Neural cell (in vitro differentiated cells): ENCODE measurements around the gene RAD51AP2. TPM values are rescaled to one million over a fixed set of nuclear protein-coding genes. Genes with fewer than 3 reads are reported as not detected.

Experiments
- H2AFZ ChIP-seq: fragments of 200-600, 300-800 bp; sonication (generic), shearing (Covaris generic); 2 replicates; pipeline ENCODE4 v1.6.0; 2014; ENCODE audit warnings: low read depth, mild to moderate bottlenecking, antibody characterized with exemption, low read length, moderate library complexity
- H3F3A ChIP-seq: fragments of 200-600 bp; shearing (Covaris generic); 2 replicates; pipeline ENCODE4 v1.6.1; 2016; ENCODE audit warnings: mild to moderate bottlenecking, moderate library complexity, mixed read lengths, antibody characterized with exemption, low read length; ENCODE audit not compliant: insufficient read depth, poor library complexity, severe bottlenecking
- H3K27ac ChIP-seq: fragments of 200-600, 300-800 bp; sonication (generic), shearing (Covaris generic); 2 replicates; pipeline ENCODE4 v1.5.1; 2014; ENCODE audit warnings: mild to moderate bottlenecking, low read length, moderate library complexity
- H3K27me3 ChIP-seq: fragments of 300-800, 200-600 bp; sonication (generic), shearing (Covaris generic); 2 replicates; pipeline ENCODE4 v1.6.0; 2014; ENCODE audit warnings: mild to moderate bottlenecking, low read depth, low read length, moderate library complexity; ENCODE audit not compliant: insufficient read depth
- H3K36me3 ChIP-seq: fragments of 300-800, 200-600 bp; sonication (generic), shearing (Covaris generic); 2 replicates; pipeline ENCODE4 v1.5.1; 2014; ENCODE audit warnings: mild to moderate bottlenecking, antibody characterized with exemption, low read length, moderate library complexity; ENCODE audit not compliant: insufficient read depth
- H3K4me2 ChIP-seq: fragments of 300-800, 200-600 bp; sonication (generic), shearing (Covaris generic); 2 replicates; pipeline ENCODE4 v1.6.0; 2014; ENCODE audit warnings: mild to moderate bottlenecking, low read length
- H3K4me3 ChIP-seq: fragments of 300-800, 200-600 bp; sonication (generic), shearing (Covaris generic); 2 replicates; pipeline ENCODE4 v1.5.1; 2014; ENCODE audit warnings: mild to moderate bottlenecking, low read length, moderate library complexity
- H3K79me2 ChIP-seq: fragments of 200-600 bp; shearing (Covaris generic); replicated peaks from 2 replicates; pipeline ENCODE4 v1.6.0; 2014; ENCODE audit warnings: mild to moderate bottlenecking, low read length, moderate library complexity; ENCODE audit not compliant: insufficient read depth
- H3K9ac ChIP-seq: fragments of 300-800, 200-600 bp; sonication (generic), shearing (Covaris generic); 2 replicates; pipeline ENCODE4 v1.6.1; 2016; ENCODE audit warnings: mild to moderate bottlenecking, low read length, mixed read lengths
- H3K9me2 ChIP-seq: fragments of 200-600 bp; shearing (Covaris generic); 2 replicates; pipeline ENCODE4 v1.6.1; 2016; ENCODE audit warnings: mild to moderate bottlenecking, low read length, mixed read lengths; ENCODE audit not compliant: insufficient read depth
- H3K9me3 ChIP-seq: fragments of 200-600, 300-800 bp; sonication (generic), shearing (Covaris generic); 2 replicates; pipeline ENCODE4 v1.6.1; 2016; ENCODE audit warnings: mild to moderate bottlenecking, mixed run types, low read length, moderate library complexity, mixed read lengths
- H4K20me1 ChIP-seq: fragments of 200-600 bp; shearing (Covaris generic); 2 replicates; pipeline ENCODE4 v1.6.1; 2016; ENCODE audit warnings: mild to moderate bottlenecking, mixed run types; ENCODE audit not compliant: insufficient read depth
- EP300 ChIP-seq: fragments of 450-650 bp; conservative IDR thresholded peaks from 2 replicates; pipeline ENCODE4 v1.6.1; 2014; ENCODE audit warnings: antibody characterized with exemption, mild to moderate bottlenecking, moderate library complexity; ENCODE audit not compliant: poor library complexity, severe bottlenecking
- EZH2 ChIP-seq: fragments of 200-600, 300-800 bp; shearing (Covaris generic), sonication (generic); IDR thresholded peaks from 2 replicates; pipeline ENCODE4 v1.6.1; 2014; ENCODE audit warnings: antibody characterized with exemption, low read length, borderline replicate concordance, mild to moderate bottlenecking; ENCODE audit not compliant: insufficient read depth, poor library complexity, severe bottlenecking
- MXI1 ChIP-seq: fragments of 450-650 bp; conservative IDR thresholded peaks from 2 replicates; pipeline ENCODE4 v1.6.1; 2014; ENCODE audit warnings: antibody characterized with exemption, mild to moderate bottlenecking; ENCODE audit not compliant: poor library complexity, severe bottlenecking
- POLR2AphosphoS5 ChIP-seq: IDR thresholded peaks from 2 replicates; pipeline ENCODE4 v1.6.1; 2012
- RAD21 ChIP-seq: fragments of 450-650 bp; conservative IDR thresholded peaks from 2 replicates; pipeline ENCODE4 v1.6.1; 2014; ENCODE audit warnings: antibody characterized with exemption, mild to moderate bottlenecking, moderate library complexity
- REST ChIP-seq: IDR thresholded peaks from 2 replicates; pipeline ENCODE4 v1.6.1; 2012; ENCODE audit warnings: borderline replicate concordance
- SMC3 ChIP-seq: fragments of 450-650 bp; conservative IDR thresholded peaks from 2 replicates; pipeline ENCODE4 v1.6.1; 2014; ENCODE audit warnings: antibody characterized with exemption, mild to moderate bottlenecking, moderate library complexity; ENCODE audit not compliant: poor library complexity
- TAF1 ChIP-seq: IDR thresholded peaks from 2 replicates; pipeline ENCODE4 v1.6.1; 2012; ENCODE audit warnings: low read depth
- polyA plus RNA-seq: library from polyadenylated mRNA; depleted of rRNA; stranded (reverse); fragments of >200 nt; gene quantifications from 2 replicates; pipeline ENCODE4 v1.2.3, GENCODE V29; 2014
- TF ChIP-seq, protein P1 (sequence below): fragments of 450-650 bp; IDR thresholded peaks from 2 replicates; pipeline ENCODE4 v1.5.1; 2014; ENCODE audit warnings: antibody characterized with exemption, mild to moderate bottlenecking, moderate library complexity; ENCODE audit not compliant: poor library complexity, severe bottlenecking

The RAD51AP2 gene
- polyA plus RNA-seq, 1 donor from 2014 or later, result 0.54 TPM

DNA sequence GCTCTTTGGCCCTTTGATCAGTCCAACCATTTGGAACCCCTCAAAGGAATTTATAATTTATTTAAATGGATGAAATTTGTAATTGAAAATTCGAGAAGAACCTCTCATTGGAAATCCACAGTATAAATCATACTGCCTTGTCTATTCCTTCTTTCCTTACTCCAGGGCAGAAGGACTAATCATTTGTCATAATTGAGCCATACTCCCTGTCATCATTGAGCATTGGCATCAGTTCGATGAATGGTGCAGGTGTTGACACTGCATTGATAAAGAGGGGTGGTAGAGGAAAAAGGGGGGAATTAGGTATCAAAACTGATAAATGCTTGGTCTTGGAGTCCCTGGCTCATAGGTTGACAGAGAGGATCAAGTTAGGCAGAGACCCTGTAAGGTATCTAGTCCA lies 24.2 kb upstream of the RAD51AP2 start:
- Histone ChIP-seq H3K4me2 (peak overlapping the region; percentile 82), H3F3A (peaks cover 17% of the 10 kb centered on the region), H4K20me1 (no peaks in the 10 kb centered on the region), H3K9ac (peak overlapping the region; percentile 24), H3K79me2 (peaks cover 12% of the 10 kb centered on the region), H3K27me3 (peaks cover 47% of the 10 kb centered on the region), H3K4me3 (peak overlapping the region; percentile 75), H3K9me3 (no peaks in the 10 kb centered on the region), H3K27ac (peak overlapping the region; percentile 68), H3K9me2 (no peaks in the 10 kb centered on the region), H3K36me3 (no peaks in the 10 kb centered on the region), H2AFZ (no peak overlapping the region)
- TF ChIP-seq POLR2AphosphoS5 (no peak), TAF1 (no peak), REST (no peak), MXI1 (no peak), EP300 (no peak), RAD21 (no peak), SMC3 (no peak), EZH2 (no peak)
- TF ChIP-seq, protein P1, sequence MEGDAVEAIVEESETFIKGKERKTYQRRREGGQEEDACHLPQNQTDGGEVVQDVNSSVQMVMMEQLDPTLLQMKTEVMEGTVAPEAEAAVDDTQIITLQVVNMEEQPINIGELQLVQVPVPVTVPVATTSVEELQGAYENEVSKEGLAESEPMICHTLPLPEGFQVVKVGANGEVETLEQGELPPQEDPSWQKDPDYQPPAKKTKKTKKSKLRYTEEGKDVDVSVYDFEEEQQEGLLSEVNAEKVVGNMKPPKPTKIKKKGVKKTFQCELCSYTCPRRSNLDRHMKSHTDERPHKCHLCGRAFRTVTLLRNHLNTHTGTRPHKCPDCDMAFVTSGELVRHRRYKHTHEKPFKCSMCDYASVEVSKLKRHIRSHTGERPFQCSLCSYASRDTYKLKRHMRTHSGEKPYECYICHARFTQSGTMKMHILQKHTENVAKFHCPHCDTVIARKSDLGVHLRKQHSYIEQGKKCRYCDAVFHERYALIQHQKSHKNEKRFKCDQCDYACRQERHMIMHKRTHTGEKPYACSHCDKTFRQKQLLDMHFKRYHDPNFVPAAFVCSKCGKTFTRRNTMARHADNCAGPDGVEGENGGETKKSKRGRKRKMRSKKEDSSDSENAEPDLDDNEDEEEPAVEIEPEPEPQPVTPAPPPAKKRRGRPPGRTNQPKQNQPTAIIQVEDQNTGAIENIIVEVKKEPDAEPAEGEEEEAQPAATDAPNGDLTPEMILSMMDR, result no peak

DNA sequence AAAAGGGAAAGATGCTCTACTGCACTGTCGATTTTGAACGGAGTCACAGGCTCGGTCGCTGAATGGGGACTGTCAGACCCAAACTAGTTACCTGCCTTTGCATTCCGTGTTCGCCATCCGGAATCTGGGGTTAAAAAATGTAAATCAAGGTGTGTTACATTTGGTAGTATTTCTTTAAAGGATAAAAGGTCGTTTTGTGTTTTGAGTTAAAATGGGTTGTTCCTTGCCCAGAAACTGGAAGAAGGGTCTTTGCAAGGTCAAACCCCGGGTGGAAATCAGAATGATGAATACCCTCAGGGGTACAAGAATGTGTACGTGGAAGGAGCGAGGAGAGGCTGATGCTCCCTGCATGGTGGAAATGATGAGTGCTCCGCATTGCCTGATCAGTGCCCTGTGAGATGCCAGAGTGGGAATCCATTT lies 23.3 kb upstream of the RAD51AP2 start:
- TF ChIP-seq, protein P1, result no peak
- TF ChIP-seq REST (no peak), SMC3 (no peak), TAF1 (no peak), POLR2AphosphoS5 (peak; percentile 36), MXI1 (no peak), EZH2 (no peak), EP300 (no peak), RAD21 (peak; percentile 10)
- peaks cover 12% of the 10 kb centered on the region for H3K79me2 ChIP-seq
- H2AFZ ChIP-seq, result peak overlapping the region; percentile 67
- peak overlapping the region; percentile 75 for H3K4me3 ChIP-seq
- H4K20me1 ChIP-seq, result no peaks in the 10 kb centered on the region
- no peaks in the 10 kb centered on the region for H3K9me3 ChIP-seq
- H3K9me2 ChIP-seq, result no peaks in the 10 kb centered on the region
- H3K27ac ChIP-seq, result peak overlapping the region; percentile 68
- peak overlapping the region; percentile 82 for H3K4me2 ChIP-seq
- peak overlapping the region; percentile 61 for H3K9ac ChIP-seq
- peaks cover 57% of the 10 kb centered on the region for H3K27me3 ChIP-seq
- H3K36me3 ChIP-seq, result no peaks in the 10 kb centered on the region
- H3F3A ChIP-seq, result peaks cover 17% of the 10 kb centered on the region
